ENCODE measurements around the gene HAUS1. TPM values are rescaled to one million over a fixed set of nuclear protein-coding genes. Genes with fewer than 3 reads are reported as not detected.
"Not testable (repeated sequence)": the region's sequence is repeated elsewhere in the genome, so short reads cannot be mapped to it uniquely, and the experiment has no call there.

The HAUS1 gene
- total RNA-seq, 4 donors from 2014 or later: 17.0 to 43.6 (median 29.2) TPM

- TF ChIP-seq, protein P1, sequence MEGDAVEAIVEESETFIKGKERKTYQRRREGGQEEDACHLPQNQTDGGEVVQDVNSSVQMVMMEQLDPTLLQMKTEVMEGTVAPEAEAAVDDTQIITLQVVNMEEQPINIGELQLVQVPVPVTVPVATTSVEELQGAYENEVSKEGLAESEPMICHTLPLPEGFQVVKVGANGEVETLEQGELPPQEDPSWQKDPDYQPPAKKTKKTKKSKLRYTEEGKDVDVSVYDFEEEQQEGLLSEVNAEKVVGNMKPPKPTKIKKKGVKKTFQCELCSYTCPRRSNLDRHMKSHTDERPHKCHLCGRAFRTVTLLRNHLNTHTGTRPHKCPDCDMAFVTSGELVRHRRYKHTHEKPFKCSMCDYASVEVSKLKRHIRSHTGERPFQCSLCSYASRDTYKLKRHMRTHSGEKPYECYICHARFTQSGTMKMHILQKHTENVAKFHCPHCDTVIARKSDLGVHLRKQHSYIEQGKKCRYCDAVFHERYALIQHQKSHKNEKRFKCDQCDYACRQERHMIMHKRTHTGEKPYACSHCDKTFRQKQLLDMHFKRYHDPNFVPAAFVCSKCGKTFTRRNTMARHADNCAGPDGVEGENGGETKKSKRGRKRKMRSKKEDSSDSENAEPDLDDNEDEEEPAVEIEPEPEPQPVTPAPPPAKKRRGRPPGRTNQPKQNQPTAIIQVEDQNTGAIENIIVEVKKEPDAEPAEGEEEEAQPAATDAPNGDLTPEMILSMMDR (IDR thresholded peaks at IDR 0.05): peak; percentile 37 to 46
- TF ChIP-seq POLR2AphosphoS5 (IDR thresholded peaks at IDR 0.05): no peak
- Histone ChIP-seq H3K27me3 (no peaks in the 10 kb centered on the region), H3K4me1 (peaks cover 39% of the 10 kb centered on the region), H3K27ac (no peak overlapping the region), H3K9me3 (no peaks in the 10 kb centered on the region), H3K36me3 (peaks cover 13% of the 10 kb centered on the region), H3K4me3 (no peak overlapping the region)
- 26% methylated on average over 9 of the region's 9 CpGs for WGBS
- no peak for DNase-seq (ENCODE audit: low spot score in 2 of 2)
These were observed 30.5 kb upstream of the HAUS1 start for GRCh38 chr18:46073474-46074331.

- DNase-seq (ENCODE audit: low spot score in 2 of 2): no peak
- Histone ChIP-seq H3K27me3 (no peaks in the 10 kb centered on the region), H3K36me3 (peaks cover 62% of the 10 kb centered on the region)
These were observed 24.8 kb upstream of the HAUS1 start for GRCh38 chr18:46079336-46079735.

GRCh38 chr18:46080156-46080555 lies 24.0 kb upstream of the HAUS1 start:
- DNase-seq (ENCODE audit: low spot score in 2 of 2): peak; percentile 6 to 24
- no peak for TF ChIP-seq POLR2A (IDR thresholded peaks at IDR 0.05)
- TF ChIP-seq, protein P1 (IDR thresholded peaks at IDR 0.05): no peak
- TF ChIP-seq EP300 (IDR thresholded peaks at IDR 0.05): no peak
- no peak for TF ChIP-seq POLR2AphosphoS5 (IDR thresholded peaks at IDR 0.05)
- H3K36me3 ChIP-seq: peaks cover 70% of the 10 kb centered on the region
- no peaks in the 10 kb centered on the region for H3K4me1 ChIP-seq
- H3K27me3 ChIP-seq: no peaks in the 10 kb centered on the region
- no peaks in the 10 kb centered on the region for H3K9me3 ChIP-seq
- WGBS: 96% methylated on average over 1 of the region's 1 CpG
- H3K27ac ChIP-seq: no peak overlapping the region
- no peak overlapping the region for H3K4me3 ChIP-seq

More at GRCh38 chr18:46079336-46079735, 24.8 kb upstream of the HAUS1 start:
- TF ChIP-seq POLR2A (IDR thresholded peaks at IDR 0.05) (no peak), EP300 (IDR thresholded peaks at IDR 0.05) (no peak)
- TF ChIP-seq, protein P1 (IDR thresholded peaks at IDR 0.05): no peak
- H3K4me1 ChIP-seq: no peaks in the 10 kb centered on the region
- no peak overlapping the region for H3K4me3 ChIP-seq
- H3K9me3 ChIP-seq: no peaks in the 10 kb centered on the region
- H3K27ac ChIP-seq: no peak overlapping the region

DNA sequence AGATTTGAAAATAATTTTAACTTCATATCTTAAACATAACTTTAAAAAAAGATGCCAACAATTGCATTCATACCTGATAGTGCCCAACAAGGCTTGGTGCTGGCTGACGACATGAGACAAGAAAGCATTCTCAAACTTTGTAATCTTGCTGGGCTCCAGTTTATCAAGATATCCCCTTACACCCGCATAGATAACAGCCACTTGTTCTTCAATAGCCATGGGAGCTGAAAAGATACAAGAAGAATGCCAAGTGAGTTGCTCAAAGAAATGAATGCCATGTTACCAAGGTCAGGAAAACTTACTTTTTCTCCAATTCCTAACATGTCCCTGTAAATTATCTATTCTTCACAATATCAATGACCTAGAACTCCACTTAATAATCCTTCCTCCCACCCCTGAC lies 19.8 kb upstream of the HAUS1 start:
- DNase-seq (ENCODE audit: low spot score in 2 of 2): no peak
- no peaks in the 10 kb centered on the region for H3K9me3 ChIP-seq
- WGBS: 88% methylated on average over 2 of the region's 2 CpGs
- H3K4me3 ChIP-seq: no peak overlapping the region
- no peaks in the 10 kb centered on the region for H3K4me1 ChIP-seq
- TF ChIP-seq POLR2A (IDR thresholded peaks at IDR 0.05): no peak
- TF ChIP-seq, protein P1 (IDR thresholded peaks at IDR 0.05): no peak
- TF ChIP-seq POLR2AphosphoS5 (IDR thresholded peaks at IDR 0.05): no peak
- no peak for TF ChIP-seq EP300 (IDR thresholded peaks at IDR 0.05)
- peaks cover 97% of the 10 kb centered on the region for H3K36me3 ChIP-seq
- H3K27me3 ChIP-seq: no peaks in the 10 kb centered on the region
- no peak overlapping the region for H3K27ac ChIP-seq

DNA sequence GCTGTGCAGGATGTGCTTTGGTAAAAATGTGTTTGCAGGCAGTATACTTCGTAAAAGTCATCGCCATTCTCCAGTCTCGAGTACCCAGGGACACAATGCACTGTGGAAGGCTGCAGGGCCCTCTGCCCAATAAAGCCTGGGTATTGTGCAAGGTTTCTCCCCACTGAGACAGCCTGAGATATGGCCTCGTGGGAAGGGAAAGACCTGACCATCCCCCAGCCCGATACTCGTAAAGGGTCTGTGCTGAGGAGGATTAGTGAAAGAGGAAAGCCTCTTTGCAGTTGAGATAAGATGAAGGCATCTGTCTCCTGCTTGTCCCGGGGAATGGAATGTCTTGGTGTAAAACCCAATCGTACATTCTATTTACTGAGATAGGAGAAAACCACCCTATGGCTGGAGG lies 15.7 kb upstream of the HAUS1 start:
- not testable (repeated sequence) for H3K9me3 ChIP-seq; DNase-seq (ENCODE audit: low spot score in 2 of 2); H3K27me3 ChIP-seq; H3K4me3 ChIP-seq; H3K27ac ChIP-seq; H3K4me1 ChIP-seq
- H3K36me3 ChIP-seq: peaks cover 94% of the 10 kb centered on the region
- WGBS: 85% methylated on average over 8 of the region's 8 CpGs

Data from suprapubic skin (tissue), 4 donors.